Inferior parietal cortex (tissue), 1 donor: ENCODE measurements around the gene TRIM46.
"Not testable (repeated sequence)": the region's sequence is repeated elsewhere in the genome, so short reads cannot be mapped to it uniquely, and the experiment has no call there.

Experiments
- DNase-seq: peaks from one replicate; pipeline ENCODE4 v3.0.0-alpha.2; 2016; ENCODE audit errors: extremely low spot score

Gene TRIM46

DNA sequence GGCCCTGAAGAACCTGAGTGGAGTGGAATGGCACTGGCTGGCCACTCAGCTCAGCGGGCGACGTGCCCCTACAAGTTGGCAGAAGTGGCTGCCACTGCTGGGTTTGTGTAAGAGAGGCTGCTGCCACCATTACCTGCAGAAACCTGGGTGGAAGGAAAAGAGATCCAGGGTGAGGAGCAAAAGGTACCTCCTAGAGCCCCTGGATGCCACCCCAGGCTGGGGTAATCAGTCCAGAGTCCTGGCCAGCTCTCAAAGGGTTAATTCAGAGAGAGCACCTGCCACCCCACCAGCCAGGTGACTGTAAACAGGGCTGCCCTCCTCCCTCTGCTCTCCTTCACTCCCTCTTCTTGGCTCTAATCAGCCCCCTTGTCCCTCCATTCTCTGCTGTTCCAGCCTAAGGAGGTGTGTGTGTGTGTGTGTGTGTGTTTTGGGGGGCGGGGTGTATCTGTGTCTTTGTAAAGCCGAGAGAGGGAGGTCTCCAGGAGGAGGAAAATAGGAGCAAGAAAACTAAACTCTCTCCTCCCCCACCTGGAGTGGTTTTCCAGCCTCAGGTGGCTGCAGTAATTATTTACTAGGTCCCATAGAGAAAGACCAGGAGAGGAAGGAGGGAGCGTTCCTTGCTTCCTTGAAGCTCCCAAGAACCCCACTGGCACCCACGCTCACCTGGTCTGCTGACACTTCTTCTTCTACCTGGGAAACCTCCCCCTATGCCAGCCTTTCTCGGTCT, 12.6 kb downstream of the TRIM46 start:
- DNase-seq, result no peak

- DNase-seq, result no peak
These were observed 13.3 kb downstream of the TRIM46 start for GRCh38 chr1:155186794-155187455.

GRCh38 chr1:155187456-155187891, 13.8 kb downstream of the TRIM46 start:
- DNase-seq, result no peak

DNA sequence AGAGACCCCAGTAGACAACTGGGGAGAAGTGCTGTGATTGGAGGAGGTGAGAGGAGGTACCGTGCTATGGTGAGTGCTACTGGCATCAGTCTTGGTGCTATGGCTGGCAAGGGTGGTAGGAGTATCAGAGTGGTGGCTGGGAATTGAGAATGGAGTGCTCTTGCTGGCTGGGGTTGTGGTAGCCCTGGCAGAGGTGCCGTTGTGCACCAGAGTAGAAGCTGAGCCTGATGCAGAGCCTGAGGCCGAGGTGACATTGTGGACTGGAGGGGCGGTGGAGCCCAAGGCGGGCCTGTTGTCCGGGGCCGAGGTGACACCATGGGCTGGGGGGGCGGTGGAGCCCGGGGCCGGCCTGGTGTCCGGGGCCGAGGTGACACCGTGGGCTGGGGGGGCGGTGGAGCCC, 14.6 kb downstream of the TRIM46 start:
- no peak for DNase-seq

- DNase-seq, result not testable (repeated sequence)
These were observed 16.3 kb downstream of the TRIM46 start for GRCh38 chr1:155189926-155190325.

- no peak for DNase-seq
These were observed 18.3 kb downstream of the TRIM46 start for GRCh38 chr1:155191904-155192303.

DNA sequence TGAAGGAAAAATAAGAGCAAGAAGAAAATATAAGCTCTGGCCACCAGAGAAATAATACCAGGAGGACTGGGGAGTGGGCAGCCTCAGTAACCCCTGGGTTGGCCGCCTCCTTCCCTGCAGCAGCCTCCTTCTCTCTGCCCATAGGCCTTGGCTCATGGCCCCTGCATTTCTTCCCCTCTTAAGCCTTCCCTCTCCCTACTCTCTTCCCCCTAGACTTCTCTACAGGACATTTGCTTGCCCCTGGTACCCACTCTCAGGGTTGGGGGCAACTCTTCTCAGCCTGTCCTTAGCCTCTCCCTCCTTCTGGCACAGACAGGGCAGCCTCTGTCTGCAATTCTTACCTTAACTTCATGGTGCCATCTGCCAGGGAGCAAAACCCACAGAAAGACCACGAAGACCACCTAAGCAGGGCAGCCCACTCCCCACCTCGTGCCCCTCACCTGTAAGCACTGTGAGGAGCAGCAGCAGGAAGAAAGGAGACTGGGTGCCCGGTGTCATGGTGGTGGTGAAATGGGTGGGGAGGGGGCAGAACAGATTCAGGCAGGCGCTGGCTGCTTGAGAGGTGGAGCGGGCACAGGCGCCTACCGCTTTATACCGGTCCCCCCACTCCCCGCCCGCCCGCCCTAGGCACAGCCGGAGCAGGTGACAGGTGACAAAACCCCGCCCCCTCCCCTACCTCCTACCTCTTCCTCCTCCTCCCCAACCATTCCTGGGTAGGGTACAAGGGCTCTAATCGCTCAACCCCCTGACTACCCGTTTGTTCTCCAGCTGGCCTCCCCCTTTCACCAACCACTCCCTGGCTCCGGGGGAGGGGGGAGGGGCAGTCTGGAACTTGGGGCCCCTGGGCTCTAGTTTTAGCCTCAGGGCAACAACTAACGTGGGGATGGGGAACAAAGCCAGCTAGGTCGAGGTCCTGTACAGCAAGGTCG, 19.0 kb downstream of the TRIM46 start:
- no peak for DNase-seq

GRCh38 chr1:155193275-155193990, 19.8 kb downstream of the TRIM46 start:
- peak; percentile 79 for DNase-seq

DNA sequence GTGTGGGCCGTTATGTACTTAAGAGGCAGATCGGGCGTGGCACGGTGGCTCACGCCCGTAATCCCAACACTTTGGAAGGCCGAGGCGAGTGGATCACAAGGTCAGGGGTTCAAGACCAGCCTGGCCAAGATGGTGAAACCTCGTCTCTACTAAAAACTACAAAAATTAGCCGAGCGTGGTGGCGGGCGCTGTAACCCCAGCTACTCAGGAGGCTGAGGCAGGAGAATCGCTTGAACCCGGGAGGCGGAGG, 20.3 kb downstream of the TRIM46 start:
- not testable (repeated sequence) for DNase-seq

DNA sequence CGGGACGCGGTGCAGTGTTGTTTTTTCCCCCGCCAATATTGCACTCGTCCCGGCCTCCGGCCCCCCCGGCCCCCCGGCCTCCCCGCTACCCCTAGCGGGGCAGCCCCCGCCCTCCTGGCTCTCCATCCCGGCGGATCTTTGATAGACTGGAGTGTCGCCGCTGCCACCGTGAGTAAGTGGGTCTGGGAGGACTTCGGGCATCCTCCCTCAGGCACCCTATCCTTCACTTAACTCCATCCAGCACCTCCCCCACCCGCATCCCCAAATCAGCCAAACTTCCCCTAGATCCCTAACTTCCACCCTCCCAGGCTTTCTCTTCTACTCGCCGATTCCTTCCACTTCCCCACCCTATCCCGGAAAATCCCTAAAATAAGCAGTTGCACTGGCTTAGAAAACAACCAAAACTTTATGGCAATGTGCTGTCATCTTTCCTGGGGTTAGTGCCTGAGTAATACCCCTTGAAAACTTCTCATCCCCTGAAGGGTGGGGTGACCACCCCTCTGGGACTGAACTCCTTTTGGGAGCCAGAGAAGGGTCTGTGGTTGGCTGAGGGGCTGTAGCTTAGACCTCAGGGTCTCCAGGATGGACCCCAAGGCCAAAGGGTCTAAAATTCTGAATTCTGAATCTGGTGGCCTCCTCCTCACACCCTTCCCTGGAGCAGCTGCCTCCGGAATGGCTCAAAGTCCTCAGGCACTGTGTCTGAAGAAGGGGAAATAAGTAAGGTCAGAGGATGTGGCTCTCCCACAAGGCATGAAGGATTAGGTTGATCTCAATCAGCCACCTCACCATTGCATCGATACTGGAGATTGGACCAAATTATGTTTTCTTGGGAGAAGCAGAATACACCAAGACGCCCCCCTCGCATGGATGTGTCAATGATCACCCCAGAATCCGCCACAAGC, 21.8 kb downstream of the TRIM46 start:
- DNase-seq, result no peak

DNA sequence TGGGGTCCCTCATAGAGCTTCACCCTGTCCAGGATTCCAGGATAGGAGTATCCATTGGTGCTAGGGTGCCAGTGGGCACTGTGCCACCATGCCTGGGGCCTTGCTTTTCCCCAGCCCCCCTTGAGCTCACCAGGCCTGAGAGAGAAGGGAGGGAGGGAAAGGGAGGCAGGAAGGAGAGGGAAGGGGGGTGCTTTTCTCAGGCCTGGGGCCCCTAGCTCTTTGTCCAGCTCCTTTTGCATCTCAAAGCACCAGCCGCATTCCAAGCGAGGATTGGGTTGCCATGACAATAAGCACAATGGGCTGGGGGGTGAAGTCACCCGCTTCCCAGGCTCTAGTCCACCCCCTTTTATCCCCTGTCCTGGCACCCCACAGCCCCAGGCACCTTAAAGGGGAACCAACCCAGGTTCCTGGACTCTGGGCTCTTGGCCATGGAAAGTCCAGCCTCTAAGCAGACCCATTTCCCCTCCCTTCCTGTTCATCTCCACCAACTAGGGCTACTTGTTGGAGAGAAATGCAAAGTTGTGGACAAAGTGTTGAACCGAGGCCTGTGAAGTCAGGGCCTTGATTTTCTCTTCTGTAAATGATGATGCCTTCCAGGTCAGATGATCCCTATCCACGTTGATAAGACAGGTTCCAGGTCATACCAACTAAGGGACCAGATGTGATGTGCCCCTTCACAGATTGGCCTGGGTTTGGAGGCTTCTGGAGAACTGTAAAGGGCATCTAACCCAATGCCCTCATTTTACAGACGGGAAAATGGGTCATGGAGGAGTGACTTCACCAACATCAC, 22.6 kb downstream of the TRIM46 start:
- DNase-seq, result no peak

DNA sequence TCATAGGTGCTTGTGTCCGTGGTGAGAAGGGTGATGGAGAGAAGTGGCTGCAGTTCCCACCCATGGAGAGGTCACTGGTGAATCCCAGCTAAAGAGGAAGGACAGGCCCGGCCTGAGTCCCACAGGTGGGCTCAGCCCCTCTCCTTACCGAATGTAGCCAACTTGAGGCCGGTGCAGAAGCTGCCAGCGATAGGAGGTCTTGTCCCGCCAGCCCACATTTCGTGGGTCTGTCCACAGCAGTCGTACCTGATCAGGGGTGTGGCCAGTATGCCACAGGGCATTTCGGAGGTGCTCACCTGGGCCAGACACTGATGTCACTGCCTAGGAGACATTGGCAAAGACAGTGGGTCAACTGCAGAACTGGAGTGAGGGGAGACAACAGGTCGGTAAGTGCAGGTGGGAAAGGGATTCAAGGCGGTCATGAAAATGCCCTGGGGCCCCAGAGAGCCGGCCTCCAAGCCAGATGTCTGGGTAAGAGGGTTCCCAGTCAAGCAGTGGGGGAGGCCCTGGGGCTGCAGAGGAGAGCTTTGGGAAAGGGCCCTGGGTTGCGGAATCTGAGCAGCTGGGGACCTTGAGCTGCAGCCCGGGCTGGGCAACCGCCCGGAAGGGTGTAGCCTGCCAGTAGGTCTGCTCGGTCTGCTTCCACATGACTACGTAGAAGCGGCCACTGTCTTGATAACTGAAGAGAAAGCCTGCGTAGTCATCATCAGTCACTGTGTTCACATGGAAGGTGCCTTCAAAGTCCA, 23.4 kb downstream of the TRIM46 start:
- no peak for DNase-seq

DNA sequence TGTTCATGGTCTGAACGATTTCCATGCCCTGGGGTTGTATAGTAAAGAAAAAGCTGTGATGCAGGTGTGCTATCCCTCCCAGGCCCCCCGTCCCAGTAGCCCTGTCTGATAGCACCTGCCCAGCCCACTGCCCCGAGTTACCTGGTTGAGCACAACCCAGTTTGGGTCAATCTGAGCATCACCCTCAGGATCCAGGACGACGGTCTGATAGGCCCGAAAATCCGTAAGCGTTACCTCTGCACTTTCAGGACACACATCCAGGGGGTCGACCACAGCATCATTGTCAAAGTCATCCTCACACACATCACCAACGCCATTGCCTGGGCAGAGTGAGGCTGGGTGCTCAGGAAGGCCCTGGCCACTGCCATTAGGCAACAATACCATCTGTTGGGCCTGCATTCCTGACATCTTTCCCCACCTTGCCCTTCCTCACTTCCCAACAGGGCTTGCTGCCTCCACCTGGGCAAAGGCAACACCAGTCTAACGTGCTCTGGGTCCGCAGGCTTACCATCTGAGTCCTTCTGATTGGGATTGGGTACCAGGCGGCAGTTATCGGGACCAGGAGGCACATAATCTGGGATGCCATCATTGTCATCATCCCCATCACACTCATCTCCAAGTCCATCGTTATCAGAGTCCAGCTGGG, 24.4 kb downstream of the TRIM46 start:
- DNase-seq, result no peak

GRCh38 chr1:155198547-155198906, 24.9 kb downstream of the TRIM46 start:
- no peak for DNase-seq

DNA sequence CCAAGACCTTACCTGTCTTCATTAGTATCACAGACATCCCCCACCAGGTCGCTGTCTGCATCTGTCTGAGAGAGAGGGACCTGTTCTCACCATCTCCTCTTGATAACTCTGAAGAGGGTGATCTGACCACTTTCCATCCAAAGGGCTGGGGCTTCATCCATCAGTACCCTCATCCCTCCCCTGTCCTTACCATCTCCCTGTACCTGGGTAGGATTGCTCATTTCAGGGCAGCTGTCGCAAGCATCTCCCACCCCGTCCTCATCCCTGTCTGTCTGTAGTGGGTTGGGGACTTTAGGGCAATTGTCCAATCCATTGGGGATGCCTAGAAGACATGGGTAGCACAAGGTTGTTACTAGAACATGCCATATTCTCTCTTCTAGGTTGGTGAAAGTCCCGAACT, 26.1 kb downstream of the TRIM46 start:
- no peak for DNase-seq

DNA sequence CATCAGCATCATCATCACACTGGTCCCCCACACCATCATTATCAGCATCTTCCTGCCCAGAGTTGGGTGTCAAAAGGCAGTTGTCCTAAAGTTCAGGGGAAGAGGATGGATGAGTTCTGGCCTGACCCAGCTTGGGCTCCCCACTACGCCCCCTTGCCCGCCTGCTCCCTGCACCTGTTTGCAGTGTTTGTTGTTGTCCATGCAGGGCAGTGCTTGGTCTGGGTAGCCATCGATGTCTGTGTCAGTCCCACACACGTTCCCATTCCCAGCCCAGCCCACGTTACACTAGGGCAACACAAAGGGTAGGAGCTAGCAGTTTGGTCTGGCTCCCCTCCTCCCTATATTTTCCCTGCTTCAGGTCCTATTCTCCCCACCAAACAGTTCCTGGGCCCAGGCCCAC, 27.3 kb downstream of the TRIM46 start:
- DNase-seq, result no peak

DNA sequence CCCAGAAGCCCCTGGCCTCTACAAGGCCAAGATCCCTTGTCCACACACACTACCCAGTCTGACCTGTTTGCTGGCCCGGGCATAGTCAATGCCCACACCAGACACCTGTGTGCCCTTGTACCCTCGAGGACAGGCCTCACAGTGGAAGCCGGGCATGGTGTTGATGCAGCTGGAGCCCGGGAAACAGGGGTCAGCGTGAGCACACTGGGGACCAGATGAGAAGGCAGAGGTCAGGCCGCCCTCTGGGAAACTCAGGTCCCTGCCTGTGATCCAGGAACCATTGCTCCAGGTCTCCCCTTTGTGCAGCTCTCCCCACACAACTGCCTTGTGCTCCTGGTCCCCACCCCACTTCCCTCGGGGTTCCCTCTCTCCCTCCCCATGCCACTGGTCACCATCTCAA, 28.5 kb downstream of the TRIM46 start:
- DNase-seq, result no peak

DNA sequence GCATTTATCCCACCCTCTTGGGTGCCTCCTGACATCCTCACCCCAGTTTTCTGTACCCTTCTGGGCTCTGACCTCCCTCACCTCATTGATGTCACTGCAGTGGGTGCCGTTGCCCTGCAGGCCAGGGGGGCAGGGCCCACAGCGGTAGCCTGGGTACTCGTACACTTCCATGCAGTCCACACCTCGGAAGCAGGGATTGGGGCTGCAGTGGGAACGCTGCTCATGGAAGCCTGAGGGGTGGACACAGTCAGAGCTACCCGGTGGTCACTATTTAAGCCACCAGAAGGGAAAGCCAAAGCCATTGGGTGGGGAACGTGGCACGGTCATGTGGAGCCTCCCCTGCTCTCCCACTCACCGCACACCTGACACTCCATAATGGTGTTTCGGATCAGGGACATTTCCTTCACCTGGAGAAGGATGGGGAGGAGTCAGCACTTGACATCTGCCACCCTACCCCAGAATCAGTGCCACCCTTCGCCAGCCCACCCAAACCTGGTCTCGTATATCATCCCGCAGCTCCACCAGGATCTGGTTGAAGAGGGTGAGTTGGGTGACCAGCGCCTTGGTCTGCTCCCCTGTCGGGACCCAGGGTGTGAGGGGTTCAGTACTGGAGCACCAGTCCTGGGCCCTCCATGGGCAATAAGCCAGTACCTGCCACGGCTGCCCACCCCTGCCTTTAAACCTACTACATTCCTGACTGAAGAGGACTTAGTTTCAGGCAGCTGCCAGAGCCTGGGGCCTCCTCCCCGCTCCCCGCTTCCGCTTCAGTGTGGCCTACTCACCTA, 29.3 kb downstream of the TRIM46 start:
- DNase-seq, result no peak
